GM21381 (cell line): ENCODE results near the gene SFT2D2.
A peak's percentile ranks its signal among the peaks of the same experiment; 100 is the strongest.
"Not testable (repeated sequence)": the region's sequence is repeated elsewhere in the genome, so short reads cannot be mapped to it uniquely, and the experiment has no call there.

ENCODE experiments used
- ATAC-seq: cut with Tn5 transposase; IDR thresholded peaks from one replicate; pipeline ENCODE4 v1.9.1; 2021; ENCODE audit warnings: mild to moderate bottlenecking, moderate library complexity; ENCODE audit not compliant: unreplicated experiment

SFT2D2 gene

DNA sequence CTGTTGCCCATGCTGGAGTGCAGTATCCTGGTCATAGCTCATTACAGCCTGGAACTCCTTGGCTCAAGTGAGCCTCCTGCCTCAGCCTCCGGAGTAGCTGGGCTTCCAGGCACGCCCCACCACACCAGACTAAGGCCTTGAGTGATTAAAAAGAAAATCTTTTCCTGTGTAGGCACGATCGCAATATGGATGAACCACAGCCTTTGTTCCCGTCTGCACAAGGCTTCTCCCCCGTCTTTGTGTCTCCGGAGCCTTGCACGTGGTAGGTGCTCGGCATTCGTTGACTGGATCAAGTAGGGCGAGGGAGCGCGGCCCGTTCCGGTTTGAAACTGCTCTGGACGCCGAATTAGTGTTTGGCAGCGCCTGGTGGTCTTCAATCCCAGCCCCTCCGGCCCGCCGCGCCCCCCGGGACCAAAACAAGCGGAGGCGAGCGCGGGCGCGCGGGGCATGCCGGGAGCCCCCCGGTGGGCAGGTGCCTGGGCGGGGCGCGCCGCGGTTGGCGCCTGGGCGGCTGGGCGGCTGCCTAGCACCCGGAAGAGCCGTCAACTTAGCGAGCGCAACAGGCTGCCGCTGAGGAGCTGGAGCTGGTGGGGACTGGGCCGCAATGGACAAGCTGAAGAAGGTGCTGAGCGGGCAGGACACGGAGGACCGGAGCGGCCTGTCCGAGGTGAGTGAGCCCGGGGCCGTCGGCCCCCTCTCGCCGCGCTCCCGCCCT is at the start of gene SFT2D2:
SFT2D2 (plus strand) TSS at position 529 of the 715 bp plus-strand sequence; CDS start at position 605, 76 bp downstream.
- ATAC-seq = peak; percentile 73

DNA sequence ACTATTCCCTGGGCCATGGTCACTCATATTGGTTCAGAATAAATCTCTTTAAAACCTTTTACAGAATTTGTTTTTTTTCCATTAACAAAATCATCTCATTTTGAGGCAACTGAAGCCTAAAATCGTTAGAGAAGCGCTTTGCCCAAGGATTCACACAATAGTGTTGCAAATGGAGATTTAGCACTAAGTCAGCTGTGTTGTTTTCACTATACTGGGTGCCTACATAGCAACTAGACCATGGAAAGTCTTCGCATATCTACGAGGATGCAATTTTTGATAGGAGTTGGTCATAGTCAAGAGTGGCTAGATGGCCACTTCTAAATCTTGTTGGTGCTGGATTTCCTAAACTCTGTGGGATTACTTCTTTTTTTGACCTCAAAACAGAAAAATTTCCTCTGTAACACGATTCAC is 47.6 kb upstream of the SFT2D2 start:
- no peak for ATAC-seq

DNA sequence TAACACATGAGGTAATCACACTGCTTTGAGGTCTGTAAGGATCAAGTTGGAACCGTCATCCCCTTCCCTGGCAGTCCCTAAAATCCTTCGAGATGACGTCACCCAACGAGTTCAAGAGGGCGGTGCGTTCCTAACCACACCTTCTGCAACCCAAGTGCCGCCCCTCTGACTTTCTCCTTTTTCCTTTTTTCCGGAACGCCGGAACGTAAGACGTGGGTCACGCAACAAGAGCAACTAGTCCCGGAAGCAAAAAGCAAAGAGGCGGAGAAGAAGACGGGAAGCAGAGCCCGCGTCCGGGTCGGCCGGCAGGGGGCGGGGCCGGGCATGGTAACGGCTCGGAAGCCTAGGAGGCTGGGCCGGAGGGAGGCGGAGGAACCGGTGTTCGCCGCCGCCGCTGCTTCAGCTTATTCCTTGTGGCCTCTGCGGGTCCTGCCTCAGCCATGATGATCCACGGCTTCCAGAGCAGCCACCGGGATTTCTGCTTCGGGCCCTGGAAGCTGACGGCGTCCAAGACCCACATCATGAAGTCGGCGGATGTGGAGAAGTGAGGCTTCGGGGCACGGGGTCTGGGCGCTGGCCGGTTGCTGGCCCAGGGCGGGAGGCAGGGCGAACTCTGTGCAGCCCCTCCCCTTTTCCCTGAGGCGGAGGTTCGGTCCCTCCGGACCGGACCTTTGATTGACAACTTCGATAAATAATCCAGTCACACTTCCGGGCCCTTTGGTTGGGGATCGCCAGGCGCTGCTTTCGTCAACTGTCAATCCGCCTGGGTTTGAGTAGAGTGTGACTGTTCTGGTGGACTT is 47.0 kb upstream of the SFT2D2 start, which contains the start of gene TIPRL:
TIPRL (plus strand) TSS at position 325 of the 800 bp plus-strand sequence; CDS start at position 441, 116 bp downstream.
- ATAC-seq = peak; percentile 91

GRCh38 chr1:168179438-168180147 is 46.2 kb upstream of the SFT2D2 start:
- peak; percentile 2 for ATAC-seq

DNA sequence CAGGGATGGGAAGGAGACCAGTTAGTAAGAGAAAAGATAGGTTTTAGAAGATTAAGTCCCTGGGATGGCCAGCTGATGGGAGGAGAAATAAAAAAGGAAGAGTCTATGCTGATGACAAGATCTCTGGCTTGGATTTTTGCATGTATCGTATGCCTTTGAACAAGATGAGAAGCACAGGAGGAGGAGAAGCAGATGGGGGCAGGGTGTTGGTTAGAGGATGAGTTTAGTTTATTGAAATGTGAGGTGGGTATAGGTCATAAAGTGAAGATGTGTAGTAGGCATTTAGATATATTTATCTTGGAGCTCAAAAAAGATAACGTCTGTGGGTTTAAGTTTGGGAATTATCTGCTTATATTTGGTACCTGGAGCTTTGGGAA is 45.7 kb upstream of the SFT2D2 start:
- no peak for ATAC-seq

DNA sequence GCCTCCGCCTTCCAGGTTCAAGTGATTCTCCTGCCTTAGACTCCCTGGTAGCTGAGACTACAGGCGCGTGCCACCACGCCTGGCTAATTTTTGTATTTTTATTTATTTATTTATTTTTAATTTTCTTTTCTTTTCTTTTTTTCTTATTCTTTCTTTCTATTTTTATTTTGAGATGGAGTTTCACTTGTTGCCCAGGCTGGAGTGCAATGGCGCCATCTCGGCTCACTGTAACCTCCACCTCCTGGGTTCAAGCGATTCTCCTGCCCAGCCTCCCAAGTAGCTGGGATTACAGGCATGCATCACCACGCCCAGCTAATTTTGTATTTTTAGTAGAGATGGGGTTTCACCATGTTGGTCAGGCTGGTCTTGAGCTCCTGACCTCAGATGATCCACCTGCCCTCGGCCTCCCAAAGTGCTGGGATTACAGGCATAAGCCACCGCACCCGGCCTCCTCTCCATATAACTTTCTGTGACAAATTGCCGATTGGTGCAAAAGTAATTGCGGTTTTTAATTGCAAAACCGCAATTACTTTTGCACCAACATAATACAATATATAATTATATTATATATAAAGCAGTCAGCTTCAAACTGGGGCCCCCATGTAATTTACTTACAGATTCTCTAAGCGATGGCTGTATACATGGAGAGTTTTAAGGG is 44.6 kb upstream of the SFT2D2 start:
- ATAC-seq = not testable (repeated sequence)

DNA sequence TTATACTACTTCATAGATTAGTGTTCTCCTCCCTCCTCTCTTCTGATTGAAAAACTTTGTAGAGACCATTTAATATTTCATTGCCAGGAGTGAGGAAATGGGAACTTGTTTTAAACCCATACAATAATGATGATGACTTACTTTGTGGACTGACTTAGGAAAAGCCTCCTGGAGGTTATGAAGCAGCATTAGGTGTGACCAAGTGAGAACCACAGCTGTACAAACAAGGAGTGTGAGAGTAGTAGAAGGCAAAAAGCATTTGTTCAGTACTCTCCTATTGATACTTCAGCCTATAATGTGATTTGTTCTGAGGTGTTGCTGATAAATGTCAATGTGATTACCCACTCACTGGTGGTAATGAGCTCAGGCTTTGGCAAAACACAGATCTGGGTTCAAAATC is 38.6 kb upstream of the SFT2D2 start:
- ATAC-seq = no peak

DNA sequence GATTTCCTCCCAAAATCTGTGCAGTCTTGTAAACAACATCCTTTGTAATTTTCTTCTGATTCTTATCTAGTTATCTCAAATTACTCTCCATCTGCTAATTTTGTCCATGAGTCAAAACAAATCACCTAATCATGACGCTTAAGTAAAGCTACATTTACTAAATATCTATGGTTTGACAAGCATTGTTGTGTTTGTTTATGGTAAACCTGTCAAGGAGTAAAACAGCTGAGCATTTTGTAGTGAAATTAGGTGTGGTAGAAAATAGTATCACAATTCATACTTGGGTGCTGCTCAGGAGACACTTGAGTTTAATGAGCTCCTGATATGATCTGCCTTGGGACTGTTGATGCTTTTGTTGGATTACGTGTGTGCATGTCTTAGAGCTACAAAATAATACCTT is 35.4 kb upstream of the SFT2D2 start:
- ATAC-seq = no peak

DNA sequence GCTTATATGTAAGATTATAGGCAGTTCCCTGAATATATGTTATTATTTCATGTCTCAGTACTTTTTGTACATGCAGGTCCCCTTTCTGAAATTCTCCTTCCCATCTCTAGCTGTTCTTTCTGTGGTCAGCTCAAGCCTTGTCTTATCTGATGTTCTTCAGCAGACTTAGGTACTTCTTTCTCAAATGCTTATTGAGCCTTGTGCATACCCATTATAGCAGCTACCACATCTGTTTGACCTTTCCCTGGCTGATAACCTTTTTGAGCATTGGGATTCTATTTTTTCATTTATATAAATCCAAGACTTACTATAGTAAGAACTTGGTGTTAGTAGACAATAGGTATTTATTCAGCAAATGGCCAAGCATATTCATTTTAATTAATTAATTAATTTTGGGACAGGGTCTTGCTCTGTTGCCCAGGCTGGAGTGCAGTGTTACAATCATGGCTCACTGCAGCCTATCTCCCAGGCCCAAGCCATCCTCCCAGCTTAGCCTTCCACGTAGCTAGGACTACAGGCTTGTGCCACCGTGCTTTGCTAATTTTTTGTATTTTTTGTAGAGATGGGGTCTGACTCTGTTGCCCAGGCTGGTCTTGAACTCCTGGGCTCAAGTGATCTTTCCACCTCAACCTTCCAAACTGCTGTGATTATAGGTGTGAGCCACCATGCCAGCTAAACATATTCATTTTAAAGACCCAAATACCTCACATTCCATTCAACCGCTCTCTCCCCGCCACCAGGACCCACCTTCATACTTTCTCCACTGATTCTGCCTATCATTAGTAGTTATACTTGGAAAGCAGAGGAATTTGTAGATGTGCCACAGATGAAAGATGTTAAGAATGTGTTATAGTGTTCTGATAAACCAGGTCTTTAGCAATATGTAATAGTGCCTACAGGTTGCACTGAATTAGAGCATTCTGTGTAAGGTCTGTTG is 30.3 kb upstream of the SFT2D2 start:
- no peak for ATAC-seq

DNA sequence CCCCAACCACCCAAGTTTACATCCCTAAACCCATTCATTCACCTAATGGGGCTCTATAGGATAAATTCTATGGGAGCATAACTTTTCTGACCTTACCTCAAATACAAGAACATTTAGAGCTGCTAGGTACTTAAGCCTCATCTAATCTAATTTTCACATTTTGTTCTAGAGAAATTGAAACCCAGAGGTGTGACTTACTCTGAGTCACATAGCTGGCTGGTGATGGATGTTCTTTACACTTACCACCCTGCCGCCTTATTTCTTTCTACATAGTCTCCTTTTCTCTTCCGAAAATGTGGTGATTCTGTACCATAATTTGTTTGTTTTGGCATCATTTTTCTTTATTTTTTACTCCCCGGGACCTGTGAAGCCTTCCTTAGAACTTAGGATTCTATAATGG is 26.7 kb upstream of the SFT2D2 start:
- no peak for ATAC-seq

GRCh38 chr1:168202941-168203654 is 22.7 kb upstream of the SFT2D2 start:
- no peak for ATAC-seq

- ATAC-seq = no peak
Measured at GRCh38 chr1:168206111-168206510, 19.7 kb upstream of the SFT2D2 start.

DNA sequence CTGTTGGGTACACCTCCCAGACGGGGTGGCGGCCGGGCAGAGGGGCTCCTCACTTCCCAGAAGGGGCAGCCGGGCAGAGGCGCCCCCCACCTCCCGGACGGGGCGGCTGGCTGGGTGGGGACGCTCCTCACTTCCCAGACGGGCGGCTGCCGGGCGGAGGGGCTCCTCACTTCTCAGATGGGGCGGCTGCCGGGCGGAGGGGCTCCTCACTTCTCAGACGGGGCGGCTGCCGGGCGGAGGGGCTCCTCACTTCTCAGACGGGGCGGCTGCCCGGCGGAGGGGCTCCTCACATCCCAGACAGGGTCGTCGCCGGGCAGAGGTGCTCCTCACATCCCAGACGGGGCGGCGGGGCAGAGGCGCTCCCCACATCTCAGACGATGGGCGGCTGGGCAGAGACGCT is 18.1 kb upstream of the SFT2D2 start:
- ATAC-seq = not testable (repeated sequence)

GRCh38 chr1:168210312-168210711 is 15.5 kb upstream of the SFT2D2 start:
- ATAC-seq = no peak

- no peak for ATAC-seq
Measured at GRCh38 chr1:168213349-168213748, 12.5 kb upstream of the SFT2D2 start.

DNA sequence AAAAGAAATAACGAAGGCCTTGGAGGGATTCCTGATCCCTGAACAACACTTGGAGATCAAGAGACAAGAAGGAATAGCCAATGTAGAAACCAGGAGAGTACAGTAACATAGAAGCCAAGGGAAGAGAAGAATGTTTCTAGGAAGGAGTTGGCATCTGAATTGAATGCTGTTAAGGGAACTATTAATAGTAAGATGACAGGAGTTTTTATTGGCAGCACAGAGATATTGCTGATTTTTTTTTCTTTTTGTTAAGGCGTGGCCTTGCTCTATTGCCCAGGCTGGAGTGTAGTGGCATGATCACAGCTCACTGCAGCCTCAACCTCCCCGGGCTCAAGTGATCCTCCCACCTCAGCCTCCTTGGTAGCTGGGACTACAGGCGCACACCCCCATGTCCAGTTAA is 9.6 kb upstream of the SFT2D2 start:
- no peak for ATAC-seq

DNA sequence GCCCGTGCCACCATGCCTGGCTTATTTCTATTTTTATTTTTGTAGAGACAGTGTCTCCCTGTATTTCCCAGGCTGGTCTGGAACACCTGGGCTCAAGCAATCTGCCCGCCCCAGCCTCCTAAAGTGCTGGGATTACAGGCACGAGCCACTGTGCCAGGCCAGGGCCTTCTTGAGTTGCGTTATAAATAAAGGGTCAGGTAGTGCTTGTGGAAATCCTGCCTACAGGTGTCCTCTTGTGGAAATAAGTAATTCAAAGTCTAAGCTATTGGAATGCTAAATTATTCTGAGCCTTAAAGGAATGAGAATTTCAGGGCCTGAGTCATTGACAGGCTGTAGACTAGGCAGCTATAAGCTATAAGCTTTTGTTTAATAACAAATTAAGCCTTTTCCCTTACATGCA is 8.1 kb upstream of the SFT2D2 start:
- no peak for ATAC-seq

GRCh38 chr1:168218658-168219057 is 7.1 kb upstream of the SFT2D2 start:
- no peak for ATAC-seq

- no peak for ATAC-seq
Measured at GRCh38 chr1:168220470-168220871, 5.3 kb upstream of the SFT2D2 start.
